HepG2 (cell line): ENCODE data around the gene AMIGO1. TPM values are rescaled to one million over a fixed set of nuclear protein-coding genes. Genes with fewer than 3 reads are reported as not detected.

Experiments
- AFF4 ChIP-seq: sonication (generic); formaldehyde crosslinking; IDR thresholded peaks from 2 replicates; pipeline ENCODE4 v1.4.0; 2020; ENCODE audit warnings: missing genetic modification reagents
- AHR ChIP-seq: IDR thresholded peaks from 2 replicates; pipeline ENCODE4 v1.6.1; 2018; ENCODE audit warnings: missing genetic modification reagents, missing compliant biosample characterization
- AKNA ChIP-seq: sonication (generic); formaldehyde crosslinking; IDR thresholded peaks from 2 replicates; pipeline ENCODE4 v1.4.0; 2020; ENCODE audit warnings: missing genetic modification reagents, borderline replicate concordance
- CCDC6 ChIP-seq: sonication (generic); formaldehyde crosslinking; IDR thresholded peaks from 2 replicates; pipeline ENCODE4 v1.8.1; 2022; ENCODE audit warnings: mild to moderate bottlenecking, missing genetic modification reagents, moderate library complexity
- E2F2 ChIP-seq: sonication (generic); formaldehyde crosslinking; IDR thresholded peaks from 2 replicates; pipeline ENCODE4 v1.4.0; 2020; ENCODE audit warnings: missing genetic modification reagents, borderline replicate concordance
- IRF1 ChIP-seq: sonication (generic); formaldehyde crosslinking; IDR thresholded peaks from 2 replicates; pipeline ENCODE4 v1.4.0; 2020; ENCODE audit warnings: low read depth, mild to moderate bottlenecking, missing genetic modification reagents
- MEIS2 ChIP-seq: sonication (generic); formaldehyde crosslinking; IDR thresholded peaks from 2 replicates; pipeline ENCODE4 v1.9.0; 2021; ENCODE audit warnings: mild to moderate bottlenecking, missing genetic modification reagents
- RNF219 ChIP-seq: sonication (generic); formaldehyde crosslinking; IDR thresholded peaks from 2 replicates; pipeline ENCODE4 v1.5.0; 2020; ENCODE audit warnings: mild to moderate bottlenecking, missing genetic modification reagents
- ZNF446 ChIP-seq: sonication (generic); formaldehyde crosslinking; IDR thresholded peaks from 2 replicates; pipeline ENCODE4 v1.5.0; 2020; ENCODE audit warnings: mild to moderate bottlenecking, missing genetic modification reagents
- ZNF512B ChIP-seq: sonication (generic); formaldehyde crosslinking; IDR thresholded peaks from 2 replicates; pipeline ENCODE4 v1.5.1; 2020; ENCODE audit warnings: missing genetic modification reagents, mild to moderate bottlenecking, borderline replicate concordance
- ZNF678 ChIP-seq: sonication (generic); formaldehyde crosslinking; IDR thresholded peaks from 2 replicates; pipeline ENCODE4 v1.4.0; 2020; ENCODE audit warnings: mild to moderate bottlenecking, missing genetic modification reagents
- polyA plus RNA-seq, 8 experiments: library from polyadenylated mRNA; depleted of rRNA in 3 of 8; stranded (reverse) in 7 of 8; unstranded in 1 of 8; fragments of >200 nt; fragmentation: Illumina TruSeq in 4 of 8; extraction: Trizol in 4 of 8; gene quantifications; 2 replicates each; pipeline versions ENCODE4 v1.2.1 to v1.2.3, GENCODE V29; 2011 to 2016; ENCODE audit warnings: low read depth in 4 of 8, missing spikeins in 1 of 8, mixed read lengths in 1 of 8; ENCODE audit not compliant: insufficient read depth in 1 of 8
- total RNA-seq, 5 experiments: library from RNA; depleted of rRNA; stranded (reverse); fragments of >200 nt; fragmentation: Illumina TruSeq; extraction: Trizol; gene quantifications; 2 replicates each; pipeline ENCODE4 v1.2.3, GENCODE V29; 2016; ENCODE audit warnings: low read depth in 1 of 5

Gene AMIGO1
- total and polyA plus RNA-seq, 2 of the 13 experiments (the other 11 are each of a cell fraction or from before 2014, with no cell fraction given): 0.40 to 1.3 TPM

- TF ChIP-seq ZNF446: peak; percentile 90
- no peak for TF ChIP-seq AKNA (CRISPR knock-in tag)
- TF ChIP-seq AFF4 (CRISPR knock-in tag): no peak
- no peak for TF ChIP-seq E2F2 (CRISPR knock-in tag)
- TF ChIP-seq CCDC6 (CRISPR knock-in tag): 0 out of 2 replicates have a peak, but pooled peaks have one; percentile 65
- TF ChIP-seq RNF219 (CRISPR knock-in tag): no peak; the same call in 1 of the 2 replicates
- no peak for TF ChIP-seq AHR (CRISPR knock-in tag)
- no peak for TF ChIP-seq ZNF512B
- peak; percentile 46; the same call in 1 of the 2 replicates for TF ChIP-seq MEIS2 (CRISPR knock-in tag)
- TF ChIP-seq IRF1 (CRISPR knock-in tag): no peak
- TF ChIP-seq ZNF678 (CRISPR knock-in tag): no peak
Measured at GRCh38 chr1:109493805-109494539, 15.6 kb downstream of the AMIGO1 start, which contains the start of gene CYB561D1 (continued).
